HCT116 (cell line): ENCODE data around the gene CD74. TPM values are rescaled to one million over a fixed set of nuclear protein-coding genes. Genes with fewer than 3 reads are reported as not detected.

ENCODE experiments used
- ATAC-seq: fragments of 200-7000 bp; cut with Tn5 transposase; 2 replicates; pipeline ENCODE4 v1.9.1; 2020; ENCODE audit warnings: mild to moderate bottlenecking, moderate library complexity
- BruUV-seq: library from RNA; stranded (reverse); fragments of 400-500 nt; replicated peaks from 2 replicates; lab custom pipeline; 2021; lab: Mats Ljungman, UMichigan
- CTCF ChIA-PET: fragments of 300-600 bp; sonication (Branson Sonifier 250); formaldehyde crosslinking; loops from one replicate; lab custom pipeline; 2021; ENCODE audit warnings: antibody characterized with exemption; lab: Charles Lee
- POLR2A ChIA-PET: fragments of 300-600, 350-600 bp; sonication (Branson Sonifier 250); formaldehyde crosslinking; loops from one replicate; lab custom pipeline; 2021; ENCODE audit warnings: antibody characterized with exemption; lab: Charles Lee
- RAD21 ChIA-PET, 2 experiments: fragments of 300-600 bp; sonication (Branson Sonifier 250); formaldehyde crosslinking; loops; one replicate each; lab custom pipeline; 2023; ENCODE audit warnings: low total read pairs in 2 of 2; ENCODE audit not compliant: uncharacterized antibody in 2 of 2, unreplicated experiment in 2 of 2, low non-redundant PET in 1 of 2; lab: Charles Lee
- DNase-seq: peaks from one replicate; pipeline ENCODE4 v3.0.0-alpha.2; 2010; ENCODE audit warnings: low read depth, low spot score
- H2AFZ ChIP-seq: fragments of 200-600 bp; shearing (Covaris generic), sonication (generic); 2 replicates; pipeline ENCODE4 v1.6.1; 2017; ENCODE audit warnings: low read depth, mixed run types, mixed read lengths, antibody characterized with exemption, low read length; ENCODE audit not compliant: poor library complexity, severe bottlenecking
- H3K27ac ChIP-seq: 2 replicates; pipeline ENCODE4 v1.5.1; 2012; ENCODE audit warnings: low read depth, low read length
- H3K27me3 ChIP-seq: fragments of 200-600 bp; sonication (generic); 2 replicates; pipeline ENCODE4 v1.6.1; 2016; ENCODE audit warnings: mixed run types, low read length, mixed read lengths; ENCODE audit not compliant: insufficient read depth
- H3K36me3 ChIP-seq, 2 experiments: fragments of 200-500 bp in 1 of 2; fragments of 200-600 bp in 1 of 2; sonication (Bioruptor generic) in 1 of 2; sonication (generic) in 1 of 2; 2 replicates each; pipeline versions ENCODE4 v1.5.1 to v1.6.1; 2014 to 2016; ENCODE audit warnings: low read length in 2 of 2, inconsistent platforms in 1 of 2, mixed read lengths in 1 of 2, mixed run types in 1 of 2; ENCODE audit not compliant: insufficient read depth in 2 of 2, control insufficient read depth in 1 of 2
- H3K4me1 ChIP-seq, 2 experiments: fragments of 200-600 bp in 1 of 2; sonication (generic) in 1 of 2; 2 replicates each; pipeline versions ENCODE4 v1.5.1 to v1.6.1; 2012 to 2017; ENCODE audit warnings: low read length in 2 of 2, inconsistent platforms in 1 of 2, mild to moderate bottlenecking in 1 of 2, mixed read lengths in 1 of 2, mixed run types in 1 of 2, moderate library complexity in 1 of 2; ENCODE audit not compliant: insufficient read depth in 2 of 2, control insufficient read depth in 1 of 2
- H3K4me2 ChIP-seq: fragments of 200-600 bp; sonication (generic); 2 replicates; pipeline ENCODE4 v1.6.1; 2017; ENCODE audit warnings: mixed run types, low read length, mixed read lengths
- H3K4me3 ChIP-seq, 2 experiments: fragments of 200-600 bp in 1 of 2; sonication (generic) in 1 of 2; replicated peaks in 1 of 2; 2 replicates each; pipeline ENCODE4 v1.5.1; 2011 to 2016; ENCODE audit warnings: low read length in 2 of 2, control low read depth in 1 of 2, low read depth in 1 of 2, mild to moderate bottlenecking in 1 of 2, mixed read lengths in 1 of 2, mixed run types in 1 of 2
- H3K79me2 ChIP-seq: fragments of 200-600 bp; sonication (generic); 2 replicates; pipeline ENCODE4 v1.6.1; 2017; ENCODE audit warnings: mild to moderate bottlenecking, mixed run types, low read length, moderate library complexity, mixed read lengths; ENCODE audit not compliant: insufficient read depth
- H3K9ac ChIP-seq: fragments of 200-600 bp; sonication (generic); 2 replicates; pipeline ENCODE4 v1.6.1; 2016; ENCODE audit warnings: low read length, mixed read lengths
- H3K9me2 ChIP-seq: fragments of 200-600 bp; sonication (generic), shearing (Covaris generic); 2 replicates; pipeline ENCODE4 v1.6.1; 2017; ENCODE audit warnings: mixed run types, mild to moderate bottlenecking, moderate library complexity; ENCODE audit not compliant: insufficient read depth
- H3K9me3 ChIP-seq, 2 experiments: fragments of 200-500 bp in 1 of 2; fragments of 200-600 bp in 1 of 2; sonication (Bioruptor generic) in 1 of 2; sonication (generic) in 1 of 2; 2 replicates each; pipeline ENCODE4 v1.6.1; 2014 to 2017; ENCODE audit warnings: low read length in 2 of 2, mixed read lengths in 2 of 2, inconsistent platforms in 1 of 2, low read depth in 1 of 2, mild to moderate bottlenecking in 1 of 2, mixed run types in 1 of 2, moderate library complexity in 1 of 2; ENCODE audit not compliant: control insufficient read depth in 1 of 2, insufficient read depth in 1 of 2
- H4K20me1 ChIP-seq: fragments of 200-600 bp; sonication (generic), shearing (Covaris generic); 2 replicates; pipeline ENCODE4 v1.6.1; 2017; ENCODE audit warnings: mixed run types, mild to moderate bottlenecking, moderate library complexity; ENCODE audit not compliant: insufficient read depth
- REST ChIP-seq: IDR thresholded peaks from 2 replicates; pipeline ENCODE4 v1.6.1; 2012; ENCODE audit warnings: low read depth
- SRF ChIP-seq: IDR thresholded peaks from 2 replicates; pipeline ENCODE4 v1.6.1; 2012; ENCODE audit warnings: low read depth
- intact Hi-C: fragments of 100-400 bp; cut with micrococcal nuclease; formaldehyde crosslinking; loops from 2 replicates; pipeline ENCODE4 v1.10.0; 2022
- total RNA-seq: library from RNA; stranded (reverse); gene quantifications from one replicate; pipeline ENCODE4 v1.2.1, GENCODE V29; 2021; ENCODE audit not compliant: unreplicated experiment
- TF ChIP-seq, protein P1 (sequence below), 3 experiments: fragments of 200-600 bp in 1 of 3; sonication (generic) in 1 of 3; IDR thresholded peaks in 2 of 3; conservative IDR thresholded peaks in 1 of 3; 2 replicates each; pipeline ENCODE4 v1.5.1; 2012 to 2017; ENCODE audit warnings: low read depth in 2 of 3, low read length in 2 of 3, antibody characterized with exemption in 1 of 3, borderline replicate concordance in 1 of 3, control low read depth in 1 of 3, mild to moderate bottlenecking in 1 of 3, mixed read lengths in 1 of 3, mixed run types in 1 of 3, moderate library complexity in 1 of 3; ENCODE audit not compliant: insufficient read depth in 1 of 3

CD74 gene
- total RNA-seq, 1 experiment from 2014 or later = 8.9 TPM

DNA sequence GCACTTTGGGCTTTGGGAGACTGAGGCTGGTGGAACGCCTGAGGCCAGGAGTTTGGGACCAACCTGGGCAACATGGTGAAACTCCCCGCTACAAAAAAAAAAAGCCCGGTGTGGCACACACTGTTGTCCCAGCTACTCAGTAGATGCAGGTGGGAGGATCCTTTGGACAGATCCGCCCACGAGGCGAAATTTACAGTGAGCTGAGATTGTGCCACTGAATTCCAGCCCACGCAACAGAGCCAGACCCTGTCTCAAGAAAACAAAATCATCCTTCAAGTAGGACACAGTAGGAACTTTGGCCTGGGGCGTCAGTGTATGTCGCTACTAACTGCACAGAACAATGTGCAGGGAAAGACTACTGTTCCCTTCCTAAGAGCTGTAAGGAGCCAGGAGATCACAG is 32.1 kb upstream of the CD74 start:
- POLR2A ChIA-PET = no interaction called here
- BruUV-seq = no TSS peak
- peaks cover 36 to 63% of the 10 kb centered on the region in 2 experiments for H3K36me3 ChIP-seq

More for the DNA sequence above, 32.1 kb upstream of the CD74 start:
- Histone ChIP-seq H3K27me3 (no peaks in the 10 kb centered on the region), H3K27ac (no peak overlapping the region), H3K79me2 (peaks cover 51% of the 10 kb centered on the region), H2AFZ (no peak overlapping the region), H3K9ac (no peak overlapping the region), H3K4me3 (no peak overlapping the region), H3K4me2 (no peak overlapping the region), H3K9me2 (no peaks in the 10 kb centered on the region), H4K20me1 (peaks cover 26% of the 10 kb centered on the region; the same call in 1 of the 2 replicates), H3K4me1 (peaks cover 3 to 37% of the 10 kb centered on the region in 2 experiments; a peak in 3 of 4 replicates), H3K9me3 (no peaks in the 10 kb centered on the region)
- DNase-seq (no peak), ATAC-seq (no peak)
- ChIA-PET RAD21 (no interaction called here), CTCF (no interaction called here)
- TF ChIP-seq SRF (no peak), REST (no peak)
- TF ChIP-seq, protein P1, sequence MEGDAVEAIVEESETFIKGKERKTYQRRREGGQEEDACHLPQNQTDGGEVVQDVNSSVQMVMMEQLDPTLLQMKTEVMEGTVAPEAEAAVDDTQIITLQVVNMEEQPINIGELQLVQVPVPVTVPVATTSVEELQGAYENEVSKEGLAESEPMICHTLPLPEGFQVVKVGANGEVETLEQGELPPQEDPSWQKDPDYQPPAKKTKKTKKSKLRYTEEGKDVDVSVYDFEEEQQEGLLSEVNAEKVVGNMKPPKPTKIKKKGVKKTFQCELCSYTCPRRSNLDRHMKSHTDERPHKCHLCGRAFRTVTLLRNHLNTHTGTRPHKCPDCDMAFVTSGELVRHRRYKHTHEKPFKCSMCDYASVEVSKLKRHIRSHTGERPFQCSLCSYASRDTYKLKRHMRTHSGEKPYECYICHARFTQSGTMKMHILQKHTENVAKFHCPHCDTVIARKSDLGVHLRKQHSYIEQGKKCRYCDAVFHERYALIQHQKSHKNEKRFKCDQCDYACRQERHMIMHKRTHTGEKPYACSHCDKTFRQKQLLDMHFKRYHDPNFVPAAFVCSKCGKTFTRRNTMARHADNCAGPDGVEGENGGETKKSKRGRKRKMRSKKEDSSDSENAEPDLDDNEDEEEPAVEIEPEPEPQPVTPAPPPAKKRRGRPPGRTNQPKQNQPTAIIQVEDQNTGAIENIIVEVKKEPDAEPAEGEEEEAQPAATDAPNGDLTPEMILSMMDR (IDR thresholded peaks at IDR 0.05 in 2 of 3, conservative IDR thresholded peaks at IDR 0.05 in 1 of 3; ENCODE audit: borderline replicate concordance in 1 of 3, insufficient read depth in 1 of 3, low read depth in 2 of 3, low read length in 2 of 3) = no peak
- intact Hi-C loops = no loop called here
